OCI-LY1 (cell line): Measurements from ENCODE around the gene SHC4.

ENCODE experiments used
- H2AFZ ChIP-seq: fragments of 200-600 bp; sonication (generic), shearing (Covaris generic); 2 replicates; pipeline ENCODE4 v1.6.0; 2014; ENCODE audit warnings: antibody characterized with exemption, mild to moderate bottlenecking, low read length
- H3F3A ChIP-seq: fragments of 200-600 bp; sonication (generic), shearing (Covaris generic); 2 replicates; pipeline ENCODE4 v1.6.0; 2014; ENCODE audit warnings: mild to moderate bottlenecking, antibody characterized with exemption, low read length, moderate library complexity; ENCODE audit not compliant: insufficient read depth
- H3K27ac ChIP-seq: fragments of 200-600 bp; sonication (generic); 2 replicates; pipeline ENCODE4 v1.5.1; 2014; ENCODE audit warnings: low read length, mixed run types, mild to moderate bottlenecking, low read depth; ENCODE audit not compliant: poor library complexity, severe bottlenecking
- H3K27me3 ChIP-seq: fragments of 200-600 bp; sonication (generic); 2 replicates; pipeline ENCODE4 v1.6.0; 2014; ENCODE audit warnings: antibody characterized with exemption, mild to moderate bottlenecking, low read length, moderate library complexity; ENCODE audit not compliant: insufficient read depth
- H3K36me3 ChIP-seq: fragments of 200-600 bp; sonication (generic); 2 replicates; pipeline ENCODE4 v1.6.1; 2014; ENCODE audit warnings: mild to moderate bottlenecking, antibody characterized with exemption, low read length, moderate library complexity, mixed read lengths; ENCODE audit not compliant: insufficient read depth
- H3K4me1 ChIP-seq: fragments of 200-600 bp; sonication (generic); 2 replicates; pipeline ENCODE4 v1.5.1; 2014; ENCODE audit warnings: mild to moderate bottlenecking, low read length, moderate library complexity; ENCODE audit not compliant: insufficient read depth, severe bottlenecking
- H3K4me2 ChIP-seq: fragments of 200-600 bp; sonication (generic), shearing (Covaris generic); 2 replicates; pipeline ENCODE4 v1.6.1; 2014; ENCODE audit warnings: low read length
- H3K4me3 ChIP-seq: fragments of 200-600 bp; sonication (generic); 2 replicates; pipeline ENCODE4 v1.5.1; 2014; ENCODE audit warnings: low read length, low read depth, mild to moderate bottlenecking, mixed read lengths; ENCODE audit not compliant: poor library complexity, severe bottlenecking
- H3K79me2 ChIP-seq: fragments of 200-600 bp; shearing (Covaris generic); 2 replicates; pipeline ENCODE4 v1.6.1; 2016; ENCODE audit warnings: mixed run types, low read length, mixed read lengths; ENCODE audit not compliant: insufficient read depth
- H3K9ac ChIP-seq: fragments of 200-600 bp; sonication (generic), shearing (Covaris generic); 2 replicates; pipeline ENCODE4 v1.6.1; 2014; ENCODE audit warnings: mild to moderate bottlenecking, low read length, mixed read lengths
- H3K9me2 ChIP-seq: fragments of 200-600 bp; sonication (generic), shearing (Covaris generic); 2 replicates; pipeline ENCODE4 v1.6.1; 2014; ENCODE audit warnings: low read depth, mild to moderate bottlenecking, low read length, mixed read lengths
- H3K9me3 ChIP-seq: fragments of 200-600 bp; shearing (Covaris generic); 2 replicates; pipeline ENCODE4 v1.6.1; 2014; ENCODE audit warnings: low read length, mixed read lengths
- H4K20me1 ChIP-seq: fragments of 200-600 bp; sonication (generic), shearing (Covaris generic); 2 replicates; pipeline ENCODE4 v1.6.0; 2016; ENCODE audit warnings: mild to moderate bottlenecking, low read length; ENCODE audit not compliant: insufficient read depth
- CTCF ChIP-seq: fragments of 200-600 bp; sonication (generic), shearing (Covaris generic); IDR thresholded peaks from 2 replicates; pipeline ENCODE4 v1.5.1; 2017; ENCODE audit warnings: mild to moderate bottlenecking, antibody characterized with exemption, low read length, moderate library complexity, mixed read lengths
- EZH2 ChIP-seq: fragments of 200-600 bp; sonication (generic), shearing (Covaris generic); IDR thresholded peaks from 2 replicates; pipeline ENCODE4 v1.8.0; 2017; ENCODE audit warnings: borderline replicate concordance, mixed run types, mild to moderate bottlenecking, antibody characterized with exemption, low read length, moderate library complexity, mixed read lengths

SHC4 gene

GRCh38 chr15:48810414-48811324, 153.1 kb downstream of the SHC4 start, which contains the start of gene CEP152:
CEP152 (minus strand) TSS chr15:48811069; CDS start chr15:48805649, 5,420 bp downstream.
- Histone ChIP-seq H4K20me1 (no peaks in the 10 kb centered on the region), H3F3A (no peaks in the 10 kb centered on the region), H3K9me3 (no peaks in the 10 kb centered on the region), H3K4me3 (peak within 1 kb of the TSS; percentile 82), H3K4me1 (peaks cover 43% of the 10 kb centered on the region), H3K36me3 (no peaks in the 10 kb centered on the region), H3K4me2 (peak within 1 kb of the TSS; percentile 91), H3K27ac (peak within 1 kb of the TSS; percentile 63), H3K27me3 (no peaks in the 10 kb centered on the region), H2AFZ (peak within 1 kb of the TSS; percentile 95), H3K9ac (peak within 1 kb of the TSS; percentile 87), H3K9me2 (no peaks in the 10 kb centered on the region), H3K79me2 (peaks cover 35% of the 10 kb centered on the region)
- TF ChIP-seq CTCF (no peak), EZH2 (no peak)

- H3K4me2 ChIP-seq = peak overlapping the region; percentile 50
- H3K36me3 ChIP-seq = peaks cover 9% of the 10 kb centered on the region; the same call in 1 of the 2 replicates
- peaks cover 40% of the 10 kb centered on the region for H3K4me1 ChIP-seq
- peak overlapping the region; percentile 19 for H3K27ac ChIP-seq
- H3K4me3 ChIP-seq = peak overlapping the region; percentile 12
- TF ChIP-seq EZH2 (no peak), CTCF (no peak)
- H3K27me3 ChIP-seq = no peaks in the 10 kb centered on the region
- no peaks in the 10 kb centered on the region for H4K20me1 ChIP-seq
- no peaks in the 10 kb centered on the region for H3F3A ChIP-seq
- peaks cover 60% of the 10 kb centered on the region for H3K79me2 ChIP-seq
- no peaks in the 10 kb centered on the region for H3K9me3 ChIP-seq
- peak overlapping the region; percentile 14; the same call in 1 of the 2 replicates for H3K9ac ChIP-seq
- H3K9me2 ChIP-seq = no peaks in the 10 kb centered on the region
- H2AFZ ChIP-seq = no peak overlapping the region
These were observed 157.6 kb downstream of the SHC4 start for GRCh38 chr15:48806151-48806550.

GRCh38 chr15:48805591-48805990, 158.1 kb downstream of the SHC4 start:
- TF ChIP-seq EZH2 (no peak), CTCF (no peak)
- Histone ChIP-seq H3K36me3 (peaks cover 9% of the 10 kb centered on the region; the same call in 1 of the 2 replicates), H3K4me1 (peaks cover 46% of the 10 kb centered on the region), H3K27ac (no peak overlapping the region), H3K27me3 (no peaks in the 10 kb centered on the region), H3K4me3 (no peak overlapping the region), H3F3A (no peaks in the 10 kb centered on the region), H3K4me2 (no peak overlapping the region), H4K20me1 (no peaks in the 10 kb centered on the region), H2AFZ (no peak overlapping the region), H3K79me2 (peaks cover 64% of the 10 kb centered on the region), H3K9ac (no peak overlapping the region), H3K9me2 (no peaks in the 10 kb centered on the region), H3K9me3 (no peaks in the 10 kb centered on the region)
